Adrenal gland (tissue), 12 donors: ENCODE results near the gene ARFGAP1. TPM values are rescaled to one million over a fixed set of nuclear protein-coding genes. Genes with fewer than 3 reads are reported as not detected.

Experiments used
- DNase-seq, 7 donors: peaks; one replicate each; pipeline ENCODE4 v3.0.0-alpha.2; 2019 to 2020
- H3K27ac ChIP-seq, 5 donors: fragments of 200-600 bp; sonication (generic) in 4 of 5; 1 replicate in 3 of 5; 2 replicates in 2 of 5; pipeline versions ENCODE4 v1.5.1 to v1.8.0; 2016 to 2020; ENCODE audit warnings: mild to moderate bottlenecking in 1 of 5
- H3K27me3 ChIP-seq: fragments of 200-600 bp; 2 replicates; pipeline ENCODE4 v1.8.0; 2021
- H3K36me3 ChIP-seq, 2 donors: fragments of 200-600 bp; replicated peaks in 1 of 2; 1 replicate in 1 of 2; 2 replicates in 1 of 2; pipeline versions ENCODE4 v1.5.1 to v1.8.0; 2018 to 2022
- H3K4me1 ChIP-seq, 2 donors: fragments of 200-600 bp; replicated peaks in 1 of 2; 1 replicate in 1 of 2; 2 replicates in 1 of 2; pipeline versions ENCODE4 v1.5.1 to v1.8.0; 2018 to 2021
- H3K4me3 ChIP-seq, 4 donors: fragments of 200-600 bp; sonication (generic) in 3 of 4; one replicate each; pipeline ENCODE4 v1.5.1; 2016 to 2018
- H3K9me3 ChIP-seq, 3 donors: fragments of 200-600 bp; sonication (generic) in 1 of 3; replicated peaks in 1 of 3; 1 replicate in 2 of 3; 2 replicates in 1 of 3; pipeline versions ENCODE4 v1.5.1 to v1.8.0; 2016 to 2021
- CTCF ChIP-seq, 6 experiments: fragments of 450-650 bp in 4 of 6; fragments of 200-600 bp in 2 of 6; sonication (generic) in 1 of 6; IDR thresholded peaks; 1 replicate in 5 of 6; 2 replicates in 1 of 6; pipeline versions ENCODE4 v1.5.1 to v1.8.0; 2016 to 2021; ENCODE audit warnings: antibody characterized with exemption in 6 of 6, mild to moderate bottlenecking in 2 of 6, moderate library complexity in 1 of 6
- POLR2A ChIP-seq, 2 donors: fragments of 450-650 bp; IDR thresholded peaks; one replicate each; pipeline ENCODE4 v1.6.1; 2017; ENCODE audit warnings: antibody characterized with exemption in 2 of 2, mild to moderate bottlenecking in 2 of 2, moderate library complexity in 1 of 2
- WGBS, 4 donors: extraction: QIAGEN DNeasy Blood & Tissue Kit in 2 of 4; methylation state at CpG; one replicate each; pipeline versions ENCODE4 v1.1.5 to v1.1.7; 2013 to 2017; 5-methylcytosine and 5-hydroxymethylcytosine counted together
- intact Hi-C, 2 donors: fragments of 100-400 bp; cut with DNase I; formaldehyde crosslinking; loops; one replicate each; pipeline versions ENCODE4 v1.14.1 to v1.15.0; 2022 to 2023
- polyA plus RNA-seq, 3 donors: library from polyadenylated mRNA; stranded (reverse); fragments of 200-250 nt in 2 of 3; fragments of 350-450 nt in 1 of 3; fragmentation: Illumina TruSeq in 1 of 3; extraction: RNeasy Lipid Tissue Mini Kit (QIAGEN cat#74804) in 1 of 3; gene quantifications; one replicate each; pipeline ENCODE4 v1.2.3, GENCODE V29; 2013 to 2014
- total RNA-seq, 9 donors: library from RNA; depleted of rRNA in 4 of 9; stranded (reverse); fragments of >200 nt in 4 of 9; fragments of 120-200 nt in 1 of 9; fragmentation: NEBNext Ultra II Directional in 1 of 9; extraction: Animal tissue kit (Norgen Biotek cat#: 25700) in 1 of 9; gene quantifications; one replicate each; pipeline versions ENCODE4 v1.1.0 to v1.2.4, GENCODE V29; 2013 to 2023
- donor health status: healthy with polysubstance abuse.
- donor health status: Bipolar disorder and iron deficiency.
- donor health status: DM: yes; HTN: yes; CAD: no.
- donor health status: DM: no; HTN: no; CAD: no.
- donor health status: DM: no; HTN: no; CAD: no.
- donor health status: DM: yes; HTN: yes; CAD: no.

Gene ARFGAP1
- total and polyA plus RNA-seq, 12 donors, result 13.0 to 286 (median 61.5) TPM

GRCh38 chr20:63327231-63327745 lies 54.7 kb downstream of the ARFGAP1 start:
- no peaks in the 10 kb centered on the region for H3K9me3 ChIP-seq
- H3K36me3 ChIP-seq, result no peaks in the 10 kb centered on the region
- no peak overlapping the region for H3K4me3 ChIP-seq
- TF ChIP-seq POLR2A (IDR thresholded peaks at IDR 0.05), result no peak
- no peak for TF ChIP-seq CTCF (IDR thresholded peaks at IDR 0.05)
- intact Hi-C loops, result no loop called here
- H3K27me3 ChIP-seq, result peaks cover 3% of the 10 kb centered on the region
- H3K27ac ChIP-seq, result no peak overlapping the region
- no peak for DNase-seq
- no peaks in the 10 kb centered on the region for H3K4me1 ChIP-seq
- 81 to 88% (median 85%) methylated on average over 5 to 8 of the region's 8 CpGs for WGBS, 4 donors

- Histone ChIP-seq H3K27ac (no peak overlapping the region), H3K9me3 (no peaks in the 10 kb centered on the region), H3K4me3 (no peak overlapping the region), H3K4me1 (no peaks in the 10 kb centered on the region), H3K27me3 (peaks cover 3% of the 10 kb centered on the region), H3K36me3 (no peaks in the 10 kb centered on the region)
- 86 to 93% (median 88%) methylated on average over 10 to 20 of the region's 20 CpGs for WGBS, 4 donors
- intact Hi-C loops, result no loop called here
- no peak for TF ChIP-seq POLR2A (IDR thresholded peaks at IDR 0.05)
- no peak for TF ChIP-seq CTCF (IDR thresholded peaks at IDR 0.05)
- DNase-seq, result no peak
Observed at GRCh38 chr20:63328026-63328700, 55.5 kb downstream of the ARFGAP1 start.

- peak in 3 of 7 donors; percentile 39 to 41 (median 40) for DNase-seq
- intact Hi-C loops, result no loop called here
- Histone ChIP-seq H3K27me3 (peaks cover 3% of the 10 kb centered on the region), H3K4me1 (no peaks in the 10 kb centered on the region), H3K36me3 (no peaks in the 10 kb centered on the region), H3K27ac (no peak overlapping the region), H3K9me3 (no peaks in the 10 kb centered on the region), H3K4me3 (no peak overlapping the region)
- WGBS, 4 donors, result 37 to 64% (median 44%) methylated on average over 14 to 21 of the region's 21 CpGs
- no peak for TF ChIP-seq CTCF (IDR thresholded peaks at IDR 0.05)
- no peak for TF ChIP-seq POLR2A (IDR thresholded peaks at IDR 0.05)
Observed at GRCh38 chr20:63328718-63329275, 56.2 kb downstream of the ARFGAP1 start.

GRCh38 chr20:63329331-63330083 lies 56.9 kb downstream of the ARFGAP1 start:
- intact Hi-C loops, result no loop called here
- DNase-seq, result no peak
- no peak for TF ChIP-seq CTCF (IDR thresholded peaks at IDR 0.05)
- no peak for TF ChIP-seq POLR2A (IDR thresholded peaks at IDR 0.05)

More at GRCh38 chr20:63329331-63330083, 56.9 kb downstream of the ARFGAP1 start:
- no peaks in the 10 kb centered on the region for H3K9me3 ChIP-seq
- no peak overlapping the region for H3K4me3 ChIP-seq
- H3K27ac ChIP-seq, result no peak overlapping the region
- WGBS, 4 donors, result 82 to 91% (median 90%) methylated on average over 11 to 18 of the region's 18 CpGs
- H3K4me1 ChIP-seq, result no peaks in the 10 kb centered on the region
- no peaks in the 10 kb centered on the region for H3K36me3 ChIP-seq
- peaks cover 3% of the 10 kb centered on the region for H3K27me3 ChIP-seq
